ENCODE measurements around the gene VAPB.

DNA sequence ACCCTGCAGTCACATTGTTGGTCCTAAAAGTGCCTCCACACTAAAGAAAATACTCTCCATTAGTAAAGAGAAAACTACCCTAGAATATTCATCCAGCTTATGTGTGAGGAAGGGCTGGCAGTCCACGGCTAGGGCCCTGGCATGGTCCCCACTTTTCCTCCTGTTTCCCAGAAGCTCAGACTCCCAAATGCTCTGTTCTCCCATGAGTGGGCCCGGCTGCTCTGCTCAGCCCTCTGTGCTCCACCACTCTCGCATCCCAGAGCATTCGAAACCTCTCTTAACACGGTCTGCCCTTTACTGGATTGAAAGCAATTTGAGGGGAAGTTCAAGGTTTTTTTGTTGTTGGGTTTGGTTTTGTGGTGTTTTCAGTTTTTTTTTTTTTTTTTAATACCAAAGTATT lies 64.4 kb downstream of the VAPB start:
- TF ChIP-seq, protein P1, sequence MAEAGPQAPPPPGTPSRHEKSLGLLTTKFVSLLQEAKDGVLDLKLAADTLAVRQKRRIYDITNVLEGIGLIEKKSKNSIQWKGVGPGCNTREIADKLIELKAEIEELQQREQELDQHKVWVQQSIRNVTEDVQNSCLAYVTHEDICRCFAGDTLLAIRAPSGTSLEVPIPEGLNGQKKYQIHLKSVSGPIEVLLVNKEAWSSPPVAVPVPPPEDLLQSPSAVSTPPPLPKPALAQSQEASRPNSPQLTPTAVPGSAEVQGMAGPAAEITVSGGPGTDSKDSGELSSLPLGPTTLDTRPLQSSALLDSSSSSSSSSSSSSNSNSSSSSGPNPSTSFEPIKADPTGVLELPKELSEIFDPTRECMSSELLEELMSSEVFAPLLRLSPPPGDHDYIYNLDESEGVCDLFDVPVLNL (IDR thresholded peaks at IDR 0.05; ENCODE audit: low read depth, low read length), result no peak
- TF ChIP-seq RELA (IDR thresholded peaks at IDR 0.05; ENCODE audit: borderline replicate concordance, partially characterized antibody) (no peak), EZH2 (IDR thresholded peaks at IDR 0.05; ENCODE audit: borderline replicate concordance, control insufficient read depth, low read depth, low read length) (no peak), YY1 (IDR thresholded peaks at IDR 0.05; ENCODE audit: low read depth, low read length) (no peak), POLR2A (IDR thresholded peaks at IDR 0.05; ENCODE audit: low read depth, low read length) (no peak), SIX5 (IDR thresholded peaks at IDR 0.05; ENCODE audit: low read depth, low read length, severe bottlenecking) (no peak), JUNB (IDR thresholded peaks at IDR 0.05) (no peak), RAD21 (IDR thresholded peaks at IDR 0.05; ENCODE audit: insufficient read depth, low read depth, low read length) (no peak), CHD4 (IDR thresholded peaks at IDR 0.05) (no peak), YBX1 (IDR thresholded peaks at IDR 0.05) (no peak)
- TF ChIP-seq, protein P2, sequence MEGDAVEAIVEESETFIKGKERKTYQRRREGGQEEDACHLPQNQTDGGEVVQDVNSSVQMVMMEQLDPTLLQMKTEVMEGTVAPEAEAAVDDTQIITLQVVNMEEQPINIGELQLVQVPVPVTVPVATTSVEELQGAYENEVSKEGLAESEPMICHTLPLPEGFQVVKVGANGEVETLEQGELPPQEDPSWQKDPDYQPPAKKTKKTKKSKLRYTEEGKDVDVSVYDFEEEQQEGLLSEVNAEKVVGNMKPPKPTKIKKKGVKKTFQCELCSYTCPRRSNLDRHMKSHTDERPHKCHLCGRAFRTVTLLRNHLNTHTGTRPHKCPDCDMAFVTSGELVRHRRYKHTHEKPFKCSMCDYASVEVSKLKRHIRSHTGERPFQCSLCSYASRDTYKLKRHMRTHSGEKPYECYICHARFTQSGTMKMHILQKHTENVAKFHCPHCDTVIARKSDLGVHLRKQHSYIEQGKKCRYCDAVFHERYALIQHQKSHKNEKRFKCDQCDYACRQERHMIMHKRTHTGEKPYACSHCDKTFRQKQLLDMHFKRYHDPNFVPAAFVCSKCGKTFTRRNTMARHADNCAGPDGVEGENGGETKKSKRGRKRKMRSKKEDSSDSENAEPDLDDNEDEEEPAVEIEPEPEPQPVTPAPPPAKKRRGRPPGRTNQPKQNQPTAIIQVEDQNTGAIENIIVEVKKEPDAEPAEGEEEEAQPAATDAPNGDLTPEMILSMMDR (IDR thresholded peaks at IDR 0.05 in 2 of 3, conservative IDR thresholded peaks at IDR 0.05 in 1 of 3; ENCODE audit: control insufficient read depth in 2 of 3, extremely low read depth in 1 of 3, insufficient read depth in 1 of 3, low read depth in 3 of 3, low read length in 3 of 3), result no peak
